ENCODE data around the gene ALDH3B2. TPM values are rescaled to one million over a fixed set of nuclear protein-coding genes. Genes with fewer than 3 reads are reported as not detected.

ALDH3B2 gene
- total and polyA plus RNA-seq, 2 of the 8 experiments (the other 6 are each of a cell fraction or from before 2014, with no cell fraction given), result not detected

- Histone ChIP-seq H3K4me3 (ENCODE audit: extremely low read depth in 1 of 4, insufficient read depth in 2 of 4, low read depth in 3 of 4, low read length in 4 of 4) (no peak overlapping the region), H3K23me2 (ENCODE audit: low read depth, low read length) (peaks cover under 1% of the 10 kb centered on the region; the same call in 1 of the 2 replicates), H2BK5ac (ENCODE audit: low read depth, low read length) (no peak overlapping the region), H3K36me3 (ENCODE audit: control insufficient read depth in 2 of 4, insufficient read depth in 4 of 4, low read length in 3 of 4) (no peaks in the 10 kb centered on the region), H2BK120ac (replicated peaks; ENCODE audit: low read depth, low read length) (no peak overlapping the region), H3K79me1 (ENCODE audit: low read depth, low read length) (no peaks in the 10 kb centered on the region), H3K18ac (ENCODE audit: extremely low read depth, low read length) (no peak overlapping the region), H4K8ac (ENCODE audit: extremely low read depth, insufficient read depth, low read length) (no peak overlapping the region), H3K56ac (replicated peaks; ENCODE audit: insufficient read length, low read depth, low read length) (no peak overlapping the region), H3K79me2 (ENCODE audit: control insufficient read depth in 1 of 2, insufficient read depth in 2 of 2, low read length in 2 of 2) (no peaks in the 10 kb centered on the region), H2AK5ac (ENCODE audit: low read depth, low read length) (no peak overlapping the region), H3K9ac (replicated peaks in 1 of 4; ENCODE audit: extremely low read depth in 1 of 4, low read depth in 3 of 4, low read length in 3 of 4) (no peak overlapping the region; a peak in 1 of 7 replicates), H3K27ac (ENCODE audit: low read depth, low read length) (no peak overlapping the region), H3K14ac (ENCODE audit: insufficient read length) (no peak overlapping the region), H4K91ac (replicated peaks; ENCODE audit: insufficient read length, low read length) (no peak overlapping the region), H4K5ac (ENCODE audit: insufficient read length, low read depth, low read length) (no peak overlapping the region), H2AFZ (ENCODE audit: low read length) (no peak overlapping the region), H3K4me1 (replicated peaks in 1 of 4; ENCODE audit: control insufficient read depth in 3 of 4, insufficient read depth in 4 of 4, low read length in 3 of 4) (peaks cover 0 to 5% (median 0%) of the 10 kb centered on the region in 4 experiments; a peak in 3 of 7 replicates), H3K9me3 (ENCODE audit: insufficient read depth in 2 of 2, low read depth in 1 of 2, low read length in 1 of 2) (no peaks in the 10 kb centered on the region), H3K4ac (replicated peaks; ENCODE audit: insufficient read length, low read depth, low read length) (no peak overlapping the region), H3K27me3 (replicated peaks in 1 of 4; ENCODE audit: control insufficient read depth in 3 of 4, extremely low read depth in 1 of 4, insufficient read depth in 3 of 4, low read length in 3 of 4) (no peaks in the 10 kb centered on the region), H3K23ac (ENCODE audit: insufficient read length) (no peak overlapping the region), H4K20me1 (replicated peaks in 1 of 2; ENCODE audit: control insufficient read depth in 1 of 2, insufficient read depth in 2 of 2, low read length in 2 of 2) (no peaks in the 10 kb centered on the region), H2BK20ac (ENCODE audit: low read length) (no peak overlapping the region), H2BK12ac (ENCODE audit: low read depth, low read length) (0 out of 2 replicates have a peak overlapping the region, but pooled peaks have one; percentile 11), H2BK15ac (ENCODE audit: low read length) (no peak overlapping the region), H3K4me2 (ENCODE audit: insufficient read depth in 1 of 2, low read depth in 2 of 2, low read length in 2 of 2) (0 out of 4 replicates have a peak overlapping the region, but pooled peaks of 1 of the 2 experiments have one; percentile 20)
- 83% methylated on average over 12 of the region's 12 CpGs; no CpG with 5 or more reads in 1 of the 2 experiments for WGBS, 2 experiments (ENCODE audit: extremely low coverage in 1 of 2, insufficient coverage in 1 of 2, insufficient read length in 1 of 2, insufficient replicate concordance in 2 of 2, low coverage in 1 of 2, low lambda C conversion rate in 2 of 2, missing lambda C conversion rate in 1 of 2)
- CTCF ChIA-PET (ENCODE audit: partially characterized antibody), result interaction anchor here (0.8 to 3.8 kb wide), 8 partner anchors 12 to 45 kb away, joined by 3 to 28 read pairs (median 3); no protein-coding TSS in a partner anchor
- POLR2A ChIA-PET (ENCODE audit: partially characterized antibody), result interaction anchor here (2.1 kb wide), 1 partner anchor 26 kb away, joined by 4 read pairs; no protein-coding TSS in a partner anchor
- DNase-seq (ENCODE audit: low read depth in 1 of 2, low spot score in 2 of 2), result peak in 1 of 2 experiments; percentile 31
- FAIRE-seq, result no peak
- no peak for TF ChIP-seq NRF1 (IDR thresholded peaks at IDR 0.05; ENCODE audit: low read depth, low read length)
- peak; percentile 64 for TF ChIP-seq KDM1A (IDR thresholded peaks at IDR 0.05; ENCODE audit: borderline replicate concordance, low read length)
Measured at GRCh38 chr11:67675058-67675747, 780 bp upstream of the ALDH3B2 start.

Measured in H1 (cell line).